ENCODE data around the gene PARVB. TPM values are rescaled to one million over a fixed set of nuclear protein-coding genes. Genes with fewer than 3 reads are reported as not detected.

Gene PARVB
- total RNA-seq, 1 donor from 2014 or later, result 22.1 TPM

- Mint-ChIP-seq H3K36me3 (no peaks in the 10 kb centered on the region), H3K4me1 (peaks cover 2% of the 10 kb centered on the region), H3K27me3 (ENCODE audit: low read depth) (peaks cover 2% of the 10 kb centered on the region), H3K27ac (no peak overlapping the region), H3K4me3 (no peak overlapping the region), H3K9me3 (no peaks in the 10 kb centered on the region)
- no peak for DNase-seq (ENCODE audit: low spot score in 2 of 2, unreplicated experiment in 2 of 2)
- TF ChIP-seq CTCF (IDR thresholded peaks at IDR 0.05; ENCODE audit: unreplicated experiment), result no peak
These were observed 148.4 kb downstream of the PARVB start for GRCh38 chr22:44172370-44173108.

- H3K36me3 Mint-ChIP-seq, result no peaks in the 10 kb centered on the region
- H3K4me3 Mint-ChIP-seq, result no peak overlapping the region
- peaks cover 3% of the 10 kb centered on the region for H3K27me3 Mint-ChIP-seq (ENCODE audit: low read depth)
- H3K27ac Mint-ChIP-seq, result no peak overlapping the region
- no peaks in the 10 kb centered on the region for H3K9me3 Mint-ChIP-seq
- DNase-seq (ENCODE audit: low spot score in 2 of 2, unreplicated experiment in 2 of 2), result no peak
- TF ChIP-seq CTCF (IDR thresholded peaks at IDR 0.05; ENCODE audit: unreplicated experiment), result no peak
- peaks cover 6% of the 10 kb centered on the region for H3K4me1 Mint-ChIP-seq
These were observed 149.1 kb downstream of the PARVB start for GRCh38 chr22:44173154-44173553.

GRCh38 chr22:44175676-44176075 lies 151.6 kb downstream of the PARVB start:
- Mint-ChIP-seq H3K4me1 (peaks cover 11% of the 10 kb centered on the region), H3K36me3 (peaks cover 3% of the 10 kb centered on the region), H3K4me3 (no peak overlapping the region), H3K27ac (no peak overlapping the region), H3K9me3 (peaks cover 3% of the 10 kb centered on the region), H3K27me3 (ENCODE audit: low read depth) (peaks cover 13% of the 10 kb centered on the region)
- no peak for DNase-seq (ENCODE audit: low spot score in 2 of 2, unreplicated experiment in 2 of 2)
- no peak for TF ChIP-seq CTCF (IDR thresholded peaks at IDR 0.05; ENCODE audit: unreplicated experiment)

- peaks cover 3% of the 10 kb centered on the region for H3K9me3 Mint-ChIP-seq
- H3K27me3 Mint-ChIP-seq (ENCODE audit: low read depth), result peaks cover 28% of the 10 kb centered on the region
These were observed 155.3 kb downstream of the PARVB start for GRCh38 chr22:44179196-44179988.

More at GRCh38 chr22:44179196-44179988, 155.3 kb downstream of the PARVB start:
- H3K36me3 Mint-ChIP-seq, result peaks cover 3% of the 10 kb centered on the region
- no peak for TF ChIP-seq CTCF (IDR thresholded peaks at IDR 0.05; ENCODE audit: unreplicated experiment)
- H3K4me1 Mint-ChIP-seq, result peaks cover 11% of the 10 kb centered on the region
- no peak overlapping the region for H3K27ac Mint-ChIP-seq
- DNase-seq (ENCODE audit: low spot score in 2 of 2, unreplicated experiment in 2 of 2), result no peak
- H3K4me3 Mint-ChIP-seq, result no peak overlapping the region
